Measurements from ENCODE around the gene ABHD5.

- TF ChIP-seq CTCF (IDR thresholded peaks at IDR 0.05; ENCODE audit: low read length) (no peak), EZH2 (optimal IDR thresholded peaks at IDR 0.05; ENCODE audit: low read depth, low read length) (no peak), EZH2phosphoT487 (IDR thresholded peaks at IDR 0.05; ENCODE audit: low read length) (no peak)
Measured at GRCh38 chr3:43648957-43649356, 41.8 kb upstream of the ABHD5 start.

Data from MM.1S (cell line).